ENCODE results near the gene CPN2.

Gene CPN2

DNA sequence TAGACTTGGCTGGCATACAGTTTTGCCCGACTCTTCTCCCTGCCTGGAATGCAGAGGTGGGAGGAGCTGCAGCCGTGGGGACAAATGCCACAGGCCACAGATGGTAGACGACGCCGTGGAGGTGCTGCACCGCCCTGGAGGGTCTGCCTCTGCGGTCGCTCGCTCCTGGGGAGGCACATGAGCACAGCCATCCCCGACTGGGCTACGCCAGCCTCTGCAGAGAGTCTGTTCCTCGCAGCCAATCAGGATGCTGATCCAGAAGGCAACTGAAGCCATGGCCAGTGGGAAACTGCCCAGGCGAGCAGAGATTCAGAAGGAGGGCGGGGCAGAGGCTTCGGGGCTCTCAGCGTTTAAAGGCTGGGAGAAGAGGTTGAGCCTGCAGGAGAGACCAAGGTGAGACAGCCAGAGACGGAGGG is 30.3 kb upstream of the CPN2 start:
- TF ChIP-seq, protein P1, sequence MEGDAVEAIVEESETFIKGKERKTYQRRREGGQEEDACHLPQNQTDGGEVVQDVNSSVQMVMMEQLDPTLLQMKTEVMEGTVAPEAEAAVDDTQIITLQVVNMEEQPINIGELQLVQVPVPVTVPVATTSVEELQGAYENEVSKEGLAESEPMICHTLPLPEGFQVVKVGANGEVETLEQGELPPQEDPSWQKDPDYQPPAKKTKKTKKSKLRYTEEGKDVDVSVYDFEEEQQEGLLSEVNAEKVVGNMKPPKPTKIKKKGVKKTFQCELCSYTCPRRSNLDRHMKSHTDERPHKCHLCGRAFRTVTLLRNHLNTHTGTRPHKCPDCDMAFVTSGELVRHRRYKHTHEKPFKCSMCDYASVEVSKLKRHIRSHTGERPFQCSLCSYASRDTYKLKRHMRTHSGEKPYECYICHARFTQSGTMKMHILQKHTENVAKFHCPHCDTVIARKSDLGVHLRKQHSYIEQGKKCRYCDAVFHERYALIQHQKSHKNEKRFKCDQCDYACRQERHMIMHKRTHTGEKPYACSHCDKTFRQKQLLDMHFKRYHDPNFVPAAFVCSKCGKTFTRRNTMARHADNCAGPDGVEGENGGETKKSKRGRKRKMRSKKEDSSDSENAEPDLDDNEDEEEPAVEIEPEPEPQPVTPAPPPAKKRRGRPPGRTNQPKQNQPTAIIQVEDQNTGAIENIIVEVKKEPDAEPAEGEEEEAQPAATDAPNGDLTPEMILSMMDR (IDR thresholded peaks at IDR 0.05; ENCODE audit: insufficient read depth, low read depth, low read length, missing control alignments) = no peak
- DNase-seq (ENCODE audit: low read depth) = peak; percentile 20
- no peak overlapping the region for H3K4me3 ChIP-seq (ENCODE audit: low read length)

DNA sequence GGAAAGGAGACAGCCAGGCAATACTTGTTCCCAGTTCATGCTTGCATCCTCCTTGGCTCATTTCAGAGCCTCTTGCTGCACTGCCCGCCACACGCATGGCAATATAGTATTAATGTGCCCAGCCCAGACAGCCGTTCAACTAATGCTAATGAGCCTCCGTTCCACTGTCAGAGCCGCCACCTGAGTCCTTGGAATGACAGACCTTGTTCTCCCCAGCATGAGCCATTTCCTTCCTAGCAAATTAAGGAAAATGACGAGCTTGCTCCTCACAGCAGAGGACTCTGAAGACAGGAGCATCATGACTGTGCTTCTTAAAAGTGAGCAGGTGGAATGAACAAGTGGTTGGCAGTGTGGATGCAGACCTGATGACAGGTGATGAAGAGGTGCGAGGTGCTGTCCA is 29.2 kb upstream of the CPN2 start:
- DNase-seq (ENCODE audit: low read depth) = no peak
- no peak overlapping the region for H3K4me3 ChIP-seq (ENCODE audit: low read length)
- TF ChIP-seq, protein P1 (IDR thresholded peaks at IDR 0.05; ENCODE audit: insufficient read depth, low read depth, low read length, missing control alignments) = no peak

DNA sequence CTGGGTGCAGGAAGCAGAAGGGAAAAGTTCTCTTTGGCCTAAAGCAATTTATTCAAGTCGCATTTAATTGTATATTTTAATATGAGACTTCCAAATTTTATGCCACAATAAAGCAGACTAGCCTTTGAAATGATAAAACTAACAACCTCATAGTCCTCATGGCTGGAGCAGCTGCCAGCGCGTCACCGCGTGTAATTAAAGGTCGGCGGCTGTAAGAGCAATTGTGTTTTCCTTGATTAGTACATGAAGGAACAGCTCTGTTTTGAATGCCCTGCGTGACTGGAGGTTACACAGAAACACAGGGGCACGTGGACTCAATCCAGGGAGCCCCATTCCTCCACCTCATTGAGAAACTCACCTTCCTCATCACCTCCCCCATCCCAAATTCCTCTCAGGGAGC is 28.5 kb upstream of the CPN2 start:
- TF ChIP-seq, protein P1 (IDR thresholded peaks at IDR 0.05; ENCODE audit: insufficient read depth, low read depth, low read length, missing control alignments) = no peak
- no peak overlapping the region for H3K4me3 ChIP-seq (ENCODE audit: low read length)
- DNase-seq (ENCODE audit: low read depth) = no peak

DNA sequence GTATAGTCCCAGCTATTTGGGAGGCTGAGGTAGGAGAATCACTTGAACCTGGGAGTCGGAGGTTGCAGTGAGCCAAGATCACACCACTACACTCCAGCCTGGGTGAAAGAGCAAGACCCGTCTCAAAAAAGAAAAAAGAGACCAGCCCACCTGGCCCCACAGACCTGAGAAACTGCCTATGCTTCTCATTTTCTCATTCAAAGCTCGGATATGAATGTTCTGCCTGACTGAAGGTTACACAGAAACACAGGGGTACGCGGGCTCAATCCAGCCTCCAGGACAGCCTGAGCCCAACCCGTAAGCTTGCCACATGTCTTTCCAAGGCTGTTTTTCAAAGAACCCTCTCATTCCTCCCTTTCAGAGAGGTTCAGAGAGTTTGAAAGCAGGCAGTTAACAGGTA is 28.1 kb upstream of the CPN2 start:
- DNase-seq (ENCODE audit: low read depth) = no peak
- no peak overlapping the region for H3K4me3 ChIP-seq (ENCODE audit: low read length)
- TF ChIP-seq, protein P1 (IDR thresholded peaks at IDR 0.05; ENCODE audit: insufficient read depth, low read depth, low read length, missing control alignments) = no peak

DNA sequence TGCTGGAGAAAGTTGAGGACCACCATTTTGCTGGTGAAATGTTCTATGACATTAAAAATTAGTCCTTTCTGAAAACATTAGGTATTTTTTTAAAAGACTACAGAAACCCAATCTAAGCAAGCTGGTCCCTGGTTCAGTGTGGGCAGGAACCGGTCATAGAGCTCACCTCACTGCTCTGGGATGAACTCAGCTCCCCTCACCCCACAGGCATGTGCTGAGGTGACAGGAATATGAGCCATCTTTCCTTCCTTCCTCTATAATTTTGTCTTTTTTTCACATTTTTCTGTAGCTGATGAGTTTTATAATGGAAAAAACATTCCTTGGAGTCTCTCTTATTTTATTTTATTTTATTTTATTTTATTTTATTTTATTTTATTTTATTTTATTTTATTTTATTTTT is 26.6 kb upstream of the CPN2 start:
- TF ChIP-seq, protein P1 (IDR thresholded peaks at IDR 0.05; ENCODE audit: insufficient read depth, low read depth, low read length, missing control alignments) = no peak
- no peak overlapping the region for H3K4me3 ChIP-seq (ENCODE audit: low read length)
- DNase-seq (ENCODE audit: low read depth) = no peak

DNA sequence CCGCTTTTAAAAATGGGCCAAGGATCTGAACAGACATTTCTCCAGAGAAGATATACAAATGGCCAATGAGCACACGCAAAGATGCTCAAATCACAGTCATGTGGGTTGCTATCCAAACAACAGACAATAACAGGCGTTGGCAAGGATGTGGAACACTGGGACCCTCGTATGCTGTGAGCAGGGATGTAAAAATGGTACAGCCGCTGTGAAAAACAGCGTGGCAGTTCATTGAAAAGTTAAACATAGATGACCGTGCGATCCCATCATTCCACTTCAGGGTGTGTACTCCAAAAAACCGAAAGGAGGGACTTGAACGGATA is 25.1 kb upstream of the CPN2 start:
- H3K4me3 ChIP-seq (ENCODE audit: low read length) = no peak overlapping the region
- no peak for DNase-seq (ENCODE audit: low read depth)
- TF ChIP-seq, protein P1 (IDR thresholded peaks at IDR 0.05; ENCODE audit: insufficient read depth, low read depth, low read length, missing control alignments) = no peak

DNA sequence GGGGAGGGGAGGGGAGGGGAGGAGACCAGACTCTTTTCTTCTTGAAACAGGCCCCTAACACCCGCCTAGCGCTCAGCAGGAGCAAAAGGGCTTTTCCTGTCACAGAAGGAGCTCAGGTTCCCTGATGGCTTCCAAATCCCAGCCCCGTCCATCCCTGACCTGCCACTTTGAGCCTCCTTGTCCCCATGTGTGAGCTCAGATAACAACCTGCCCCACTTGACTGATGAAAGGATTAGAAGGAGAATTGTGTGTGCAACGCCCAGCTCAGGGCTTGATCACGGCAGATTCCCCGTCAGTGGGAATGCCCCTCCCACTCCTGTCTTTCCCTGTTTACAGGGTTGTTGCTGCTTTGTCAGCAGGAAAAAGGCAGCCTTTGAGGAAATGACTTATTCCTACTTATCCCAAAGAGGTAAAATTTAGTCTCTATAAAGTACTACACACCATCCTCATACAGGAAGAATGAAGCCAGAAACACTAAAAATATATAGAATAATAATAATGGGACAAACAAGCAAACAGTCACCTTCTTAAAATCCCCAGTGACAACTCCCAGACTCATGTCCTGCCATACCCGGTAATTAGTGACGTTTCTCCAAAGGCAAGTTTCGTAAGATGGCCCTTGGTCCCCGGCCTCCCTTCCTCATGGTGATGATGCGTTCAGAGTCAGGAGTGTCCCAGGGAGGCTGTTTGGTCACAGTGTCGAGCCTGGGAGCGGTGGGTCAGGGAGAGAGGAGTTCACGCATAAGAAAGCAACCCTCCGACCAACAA is 24.5 kb upstream of the CPN2 start:
- TF ChIP-seq, protein P1 (IDR thresholded peaks at IDR 0.05; ENCODE audit: insufficient read depth, low read depth, low read length, missing control alignments) = no peak
- peak; percentile 29 for DNase-seq (ENCODE audit: low read depth)
- H3K4me3 ChIP-seq (ENCODE audit: low read length) = no peak overlapping the region
